Activated CD4-positive, alpha-beta T cell treated with anti-CD3 and anti-CD28 coated beads for 36 hours (primary cell): ENCODE results near the gene BCL6B. TPM values are rescaled to one million over a fixed set of nuclear protein-coding genes. Genes with fewer than 3 reads are reported as not detected.

Experiments
- total RNA-seq, 2 experiments: library from RNA; stranded (reverse); gene quantifications; one replicate each; pipeline ENCODE4 v1.2.3, GENCODE V29; 2021

The BCL6B gene
- total RNA-seq, 2 experiments from 2014 or later = 0.27 to 0.46 TPM

Other genes with a start within 250 kb of the BCL6B start
- gene FBXO39, start 246.8 kb upstream of the BCL6B start, total RNA-seq = under 1 TPM; 0.19 to 0.27 TPM
- not detected for gene TEKT1, start 191.3 kb upstream of the BCL6B start, total RNA-seq
- not detected for gene ALOX12, start 27.0 kb upstream of the BCL6B start, total RNA-seq
- gene RNASEK, start 10.4 kb upstream of the BCL6B start, total RNA-seq = 100 to 1,000 TPM; 112 to 145 TPM
- gene SLC16A13, start 13.0 kb downstream of the BCL6B start, total RNA-seq = 1 to 10 TPM; 8.3 to 9.6 TPM
- gene SLC16A11, start 21.0 kb downstream of the BCL6B start, total RNA-seq = 1 to 10 TPM; 1.2 to 1.5 TPM
- gene CLEC10A, start 57.2 kb downstream of the BCL6B start, total RNA-seq = not detected
- gene ASGR2, start 91.8 kb downstream of the BCL6B start, total RNA-seq = not detected
- gene ASGR1, start 156.3 kb downstream of the BCL6B start, total RNA-seq = 1 to 10 TPM; 1.1 to 2.2 TPM
- 10 to 100 TPM; 11.7 to 15.4 TPM for gene DLG4, start 196.8 kb downstream of the BCL6B start, total RNA-seq
- 100 to 1,000 TPM; 263 to 345 TPM for gene ACADVL, start 196.9 kb downstream of the BCL6B start, total RNA-seq
- gene DVL2, start 211.5 kb downstream of the BCL6B start, total RNA-seq = 10 to 100 TPM; 49.1 to 53.3 TPM
- 10 to 100 TPM; 23.6 to 35.2 TPM for gene PHF23, start 216.4 kb downstream of the BCL6B start, total RNA-seq
- 100 to 1,000 TPM; 123 to 162 TPM for gene GABARAP, start 219.4 kb downstream of the BCL6B start, total RNA-seq
- gene CTDNEP1, start 228.7 kb downstream of the BCL6B start, total RNA-seq = 100 to 1,000 TPM; 158 to 203 TPM
- 10 to 100 TPM; 58.1 to 62.3 TPM for gene ELP5, start 229.2 kb downstream of the BCL6B start, total RNA-seq
- under 1 TPM; 0.53 to 0.72 TPM for gene CLDN7, start 239.4 kb downstream of the BCL6B start, total RNA-seq